ENCODE measurements around the gene SNORC. TPM values are rescaled to one million over a fixed set of nuclear protein-coding genes. Genes with fewer than 3 reads are reported as not detected.

The SNORC gene
- total RNA-seq = 10 to 100 TPM; 11.7 to 39.7 (median 16.9) TPM

DNA sequence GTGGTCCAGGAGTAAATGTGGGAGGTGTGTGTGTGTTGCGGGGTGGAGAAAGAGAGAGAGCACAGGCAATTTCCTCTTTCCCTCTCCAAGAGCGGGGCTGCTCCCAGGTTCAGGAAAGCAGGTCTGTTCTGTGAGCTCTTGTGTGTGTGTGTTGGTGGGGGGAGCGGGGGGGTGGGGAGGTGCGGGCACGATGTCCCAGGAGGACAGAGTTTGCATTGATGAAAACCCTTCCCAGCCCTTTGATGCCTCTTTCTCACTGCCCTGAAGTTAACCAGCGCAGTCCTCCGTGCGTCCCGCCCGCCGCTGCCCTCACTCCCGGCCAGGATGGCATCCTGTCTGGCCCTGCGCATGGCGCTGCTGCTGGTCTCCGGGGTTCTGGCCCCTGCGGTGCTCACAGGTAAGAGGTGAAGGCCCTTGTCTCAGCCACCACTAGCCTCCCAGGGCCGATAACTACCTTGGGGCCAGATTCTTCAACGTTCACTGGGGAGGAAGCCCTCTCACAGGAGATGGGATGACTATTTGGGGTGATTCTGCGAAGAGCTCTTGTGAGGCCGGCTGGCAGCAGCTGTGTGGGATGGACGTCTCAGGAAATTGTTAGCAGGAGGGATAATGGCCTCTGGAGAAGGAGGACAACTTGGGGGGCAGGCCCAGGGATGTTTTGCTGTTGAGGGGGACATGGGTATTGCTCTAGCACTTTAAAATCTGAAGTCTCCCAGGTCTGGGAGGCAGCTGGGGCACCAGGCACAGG lies at the start of gene SNORC:
TSS of gene SNORC (plus strand) at position 247 of the 748 bp plus-strand sequence. CDS start at position 325, 78 bp downstream.
- 92% methylated on average over 19 of the region's 21 CpGs for WGBS
- no peak for TF ChIP-seq POLR2A (IDR thresholded peaks at IDR 0.05)
- no peak for TF ChIP-seq EP300 (IDR thresholded peaks at IDR 0.05)
- TF ChIP-seq POLR2AphosphoS5 (IDR thresholded peaks at IDR 0.05) = no peak
- no peak for TF ChIP-seq CTCF (IDR thresholded peaks at IDR 0.05)
- DNase-seq (ENCODE audit: low spot score in 2 of 2) = peak in 1 of 2 donors; percentile 64
- Histone ChIP-seq H3K4me1 (peaks cover 5% of the 10 kb centered on the region), H3K27ac (no peak within 1 kb of the TSS), H3K36me3 (no peaks in the 10 kb centered on the region), H3K27me3 (peaks cover 3% of the 10 kb centered on the region), H3K4me3 (peak within 1 kb of the TSS; percentile 7), H3K9me3 (no peaks in the 10 kb centered on the region)

- DNase-seq (ENCODE audit: low spot score in 2 of 2) = no peak
- TF ChIP-seq CTCF (IDR thresholded peaks at IDR 0.05) (no peak), POLR2AphosphoS5 (IDR thresholded peaks at IDR 0.05) (no peak), EP300 (IDR thresholded peaks at IDR 0.05) (no peak), POLR2A (IDR thresholded peaks at IDR 0.05) (no peak)
These were observed 40.1 kb upstream of the SNORC start for GRCh38 chr2:232829988-232830387.

DNA sequence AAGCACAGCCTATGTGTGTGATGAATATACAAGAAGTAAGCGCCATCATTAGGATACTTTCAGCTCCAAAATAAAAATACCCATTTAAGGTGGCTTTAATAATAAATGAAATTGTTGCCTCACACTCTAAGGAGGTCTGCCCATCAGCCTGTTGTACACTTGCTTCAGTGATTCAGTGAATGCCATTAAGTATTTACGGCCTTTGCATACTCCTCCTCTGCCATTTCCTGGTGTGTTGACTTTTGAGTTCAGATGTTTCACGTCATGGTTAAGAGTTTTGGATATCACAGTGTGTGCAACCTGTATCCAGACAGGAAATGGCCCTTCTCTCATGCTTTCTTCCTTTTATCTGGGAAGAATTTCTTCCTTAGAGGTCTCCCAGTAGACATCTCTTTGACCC lies 38.6 kb upstream of the SNORC start:
- no peak for DNase-seq (ENCODE audit: low spot score in 2 of 2)
- H3K4me3 ChIP-seq = no peak overlapping the region
- no peaks in the 10 kb centered on the region for H3K4me1 ChIP-seq
- no peaks in the 10 kb centered on the region for H3K27me3 ChIP-seq
- 96% methylated on average over 3 of the region's 3 CpGs for WGBS
- H3K9me3 ChIP-seq = no peaks in the 10 kb centered on the region
- TF ChIP-seq POLR2A (IDR thresholded peaks at IDR 0.05) (no peak), CTCF (IDR thresholded peaks at IDR 0.05) (no peak), POLR2AphosphoS5 (IDR thresholded peaks at IDR 0.05) (no peak), EP300 (IDR thresholded peaks at IDR 0.05) (no peak)
- H3K27ac ChIP-seq = no peak overlapping the region
- H3K36me3 ChIP-seq = peaks cover 69% of the 10 kb centered on the region

More at GRCh38 chr2:232829988-232830387, 40.1 kb upstream of the SNORC start:
- peaks cover 72% of the 10 kb centered on the region for H3K36me3 ChIP-seq
- no peaks in the 10 kb centered on the region for H3K9me3 ChIP-seq
- no peak overlapping the region for H3K27ac ChIP-seq
- no peaks in the 10 kb centered on the region for H3K4me1 ChIP-seq
- 79% methylated on average over 3 of the region's 3 CpGs for WGBS
- H3K27me3 ChIP-seq = no peaks in the 10 kb centered on the region
- H3K4me3 ChIP-seq = no peak overlapping the region

GRCh38 chr2:232833830-232834229 lies 36.2 kb upstream of the SNORC start:
- H3K27ac ChIP-seq = no peak overlapping the region
- DNase-seq (ENCODE audit: low spot score in 2 of 2) = no peak
- peaks cover 12% of the 10 kb centered on the region for H3K4me1 ChIP-seq
- no peaks in the 10 kb centered on the region for H3K9me3 ChIP-seq
- no peak for TF ChIP-seq POLR2AphosphoS5 (IDR thresholded peaks at IDR 0.05)
- TF ChIP-seq CTCF (IDR thresholded peaks at IDR 0.05) = no peak
- no peak for TF ChIP-seq EP300 (IDR thresholded peaks at IDR 0.05)
- no peak for TF ChIP-seq POLR2A (IDR thresholded peaks at IDR 0.05)
- WGBS = 88% methylated on average over 1 of the region's 1 CpG
- H3K4me3 ChIP-seq = no peak overlapping the region
- H3K36me3 ChIP-seq = peaks cover 72% of the 10 kb centered on the region
- no peaks in the 10 kb centered on the region for H3K27me3 ChIP-seq

DNA sequence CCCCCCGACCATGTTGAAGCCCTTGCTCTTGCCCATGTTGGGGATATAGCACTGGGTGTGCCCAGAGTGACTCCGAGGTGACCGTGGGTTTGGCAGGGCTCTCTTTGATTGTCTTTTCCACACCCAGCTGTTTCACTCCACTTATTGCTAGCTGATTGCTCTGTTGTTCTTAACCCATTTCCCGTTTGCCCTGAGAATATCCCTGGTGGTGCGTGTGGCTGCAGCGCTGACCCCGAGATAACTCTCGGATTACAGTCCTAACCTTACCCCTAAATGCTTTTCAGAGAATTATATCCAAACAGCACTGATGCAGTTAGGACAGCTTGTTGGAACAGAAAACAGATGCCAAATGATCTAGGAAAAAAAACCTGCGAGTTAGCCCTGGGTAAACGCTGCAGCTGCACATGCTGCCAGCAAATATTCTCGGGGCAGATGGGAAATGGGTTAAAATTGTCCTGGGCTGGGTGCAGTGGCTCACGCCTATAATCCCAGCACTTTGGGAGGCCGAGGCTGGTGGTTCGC lies 34.3 kb upstream of the SNORC start:
- no peak for TF ChIP-seq CTCF (IDR thresholded peaks at IDR 0.05)
- TF ChIP-seq EP300 (IDR thresholded peaks at IDR 0.05) = no peak
- no peak for TF ChIP-seq POLR2A (IDR thresholded peaks at IDR 0.05)
- TF ChIP-seq POLR2AphosphoS5 (IDR thresholded peaks at IDR 0.05) = no peak
- no peaks in the 10 kb centered on the region for H3K27me3 ChIP-seq
- WGBS = 69% methylated on average over 14 of the region's 14 CpGs
- H3K4me1 ChIP-seq = peaks cover 21% of the 10 kb centered on the region
- no peaks in the 10 kb centered on the region for H3K9me3 ChIP-seq
- no peak for DNase-seq (ENCODE audit: low spot score in 2 of 2)
- no peak overlapping the region for H3K4me3 ChIP-seq
- no peak overlapping the region for H3K27ac ChIP-seq
- peaks cover 73% of the 10 kb centered on the region for H3K36me3 ChIP-seq

Data from suprapubic skin (tissue), 4 donors.